AG04449 (cell line): ENCODE data around the gene UQCC2.

Experiments
- CTCF ChIA-PET: fragments of 350-600 bp; formaldehyde crosslinking; extraction: SDS; loops from one replicate; lab custom pipeline; 2021; ENCODE audit warnings: antibody characterized with exemption; lab: Yijun Ruan, JAX
- POLR2A ChIA-PET: fragments of 400-600, 350-600 bp; formaldehyde crosslinking; extraction: SDS; loops from one replicate; lab custom pipeline; 2020; ENCODE audit warnings: antibody characterized with exemption, inconsistent platforms; lab: Yijun Ruan, JAX
- DNase-seq: peaks from one replicate; pipeline ENCODE4 v3.0.0-alpha.2; 2010; ENCODE audit warnings: low read depth, low spot score
- H3K4me3 ChIP-seq: 2 replicates; pipeline ENCODE4 v1.5.1; 2011; ENCODE audit warnings: low read depth, mild to moderate bottlenecking, control low read depth, low read length
- CTCF ChIP-seq: IDR thresholded peaks from one replicate; pipeline ENCODE4 v1.5.1; 2011; ENCODE audit warnings: mild to moderate bottlenecking, moderate library complexity, low read length, control low read depth, inconsistent platforms; ENCODE audit not compliant: insufficient read depth; ENCODE audit errors: missing control alignments

UQCC2 gene

GRCh38 chr6:33692078-33692759, 19.3 kb downstream of the UQCC2 start:
- no peak for TF ChIP-seq CTCF
- DNase-seq: no peak
- POLR2A ChIA-PET: interaction anchor here (1.0 kb wide), 1 partner anchor 102 kb away, joined by 4 read pairs; no protein-coding TSS in a partner anchor
- CTCF ChIA-PET: interaction anchor here (1.3 to 12.5 kb wide), 4 partner anchors 10 to 105 kb away, joined by 4 to 161 read pairs (median 26); partner anchors contain the start of gene UQCC2
- no peak overlapping the region for H3K4me3 ChIP-seq

GRCh38 chr6:33691456-33692077, 19.9 kb downstream of the UQCC2 start:
- ChIA-PET CTCF (interaction anchor here (1.3 to 12.5 kb wide), 3 partner anchors 11 to 104 kb away, joined by 4 to 161 read pairs (median 41); no protein-coding TSS in a partner anchor), POLR2A (no interaction called here)
- H3K4me3 ChIP-seq: no peak overlapping the region
- no peak for DNase-seq
- TF ChIP-seq CTCF: no peak

- no peak for DNase-seq
- ChIA-PET CTCF (interaction anchor here (1.1 to 12.5 kb wide), 4 partner anchors 10 to 103 kb away, joined by 7 to 161 read pairs (median 10); no protein-coding TSS in a partner anchor), POLR2A (no interaction called here)
- TF ChIP-seq CTCF: no peak
- H3K4me3 ChIP-seq: no peak overlapping the region
Measured at GRCh38 chr6:33690766-33691165, 20.7 kb downstream of the UQCC2 start.

GRCh38 chr6:33689879-33690278, 21.6 kb downstream of the UQCC2 start:
- ChIA-PET POLR2A (no interaction called here), CTCF (interaction anchor here (1.1 to 12.5 kb wide), 4 partner anchors 11 to 102 kb away, joined by 7 to 161 read pairs (median 10); no protein-coding TSS in a partner anchor)
- no peak overlapping the region for H3K4me3 ChIP-seq
- no peak for DNase-seq
- no peak for TF ChIP-seq CTCF

GRCh38 chr6:33689148-33689494, 22.4 kb downstream of the UQCC2 start:
- no peak for TF ChIP-seq CTCF
- no peak for DNase-seq
- ChIA-PET CTCF (interaction anchor here (2.5 to 12.5 kb wide), 2 partner anchors 11 to 101 kb away, joined by 13 to 161 read pairs; no protein-coding TSS in a partner anchor), POLR2A (no interaction called here)
- no peak overlapping the region for H3K4me3 ChIP-seq
